ENCODE measurements around the gene MORC2.

DNA sequence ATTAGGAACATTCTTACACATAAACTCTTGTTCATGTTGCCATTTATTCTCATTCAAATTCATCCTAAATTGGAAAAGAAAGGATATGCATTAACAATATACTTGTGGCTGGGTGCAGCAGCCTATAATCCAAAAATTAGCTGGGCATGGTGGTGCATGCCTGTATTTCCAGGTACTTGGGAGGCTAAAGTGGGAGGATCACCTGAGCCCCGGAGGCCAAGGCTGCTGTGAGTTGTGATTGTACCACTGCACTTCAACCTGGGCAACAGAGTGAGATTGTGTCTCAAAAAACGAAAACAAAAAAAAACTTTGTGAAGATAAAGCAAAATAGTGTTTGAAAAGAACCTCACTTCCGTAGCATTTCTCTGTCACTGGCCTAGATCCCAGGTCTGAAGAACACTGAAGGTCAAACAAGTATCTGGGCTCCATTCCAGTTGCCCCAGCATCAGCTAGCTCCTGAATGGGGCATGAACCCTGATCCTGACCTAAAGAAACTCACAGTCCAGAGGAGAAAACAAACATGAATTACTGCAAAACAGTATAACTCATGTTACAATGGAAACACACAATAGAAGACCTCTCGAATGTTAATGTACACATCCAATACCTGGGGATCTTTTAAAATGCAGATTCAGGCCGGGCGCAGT, 32.7 kb upstream of the MORC2 start:
- TF ChIP-seq CTCF (conservative IDR thresholded peaks at IDR 0.05 in 1 of 2, IDR thresholded peaks at IDR 0.05 in 1 of 2; ENCODE audit: extremely low read depth in 1 of 2, insufficient read depth in 1 of 2, low read depth in 1 of 2, low read length in 2 of 2) (no peak), EZH2 (IDR thresholded peaks at IDR 0.05; ENCODE audit: borderline replicate concordance, low read length) (no peak)
